GM18951 (cell line): ENCODE measurements around the gene RBCK1.
"Not testable (repeated sequence)": the region's sequence is repeated elsewhere in the genome, so short reads cannot be mapped to it uniquely, and the experiment has no call there.

Source experiments
- POLR2A ChIP-seq: IDR thresholded peaks from 4 replicates; pipeline ENCODE4 v1.6.1; 2011; ENCODE audit warnings: mild to moderate bottlenecking; ENCODE audit not compliant: insufficient read length, insufficient read depth; ENCODE audit errors: extremely low read depth
- in situ Hi-C: fragments of 300-500 bp; cut with MboI; formaldehyde crosslinking; loops from one replicate; pipeline ENCODE4 v1.12.0; 2022; ENCODE audit warnings: low sequenced_read_pairs, mixed read lengths, inconsistent platforms; ENCODE audit not compliant: unreplicated experiment

The RBCK1 gene

GRCh38 chr20:382291-383115 is 25.6 kb upstream of the RBCK1 start:
- in situ Hi-C loops: no loop called here
- TF ChIP-seq POLR2A: no peak

- TF ChIP-seq POLR2A: no peak
- in situ Hi-C loops: no loop called here
Measured at GRCh38 chr20:383889-384288, 24.2 kb upstream of the RBCK1 start.

DNA sequence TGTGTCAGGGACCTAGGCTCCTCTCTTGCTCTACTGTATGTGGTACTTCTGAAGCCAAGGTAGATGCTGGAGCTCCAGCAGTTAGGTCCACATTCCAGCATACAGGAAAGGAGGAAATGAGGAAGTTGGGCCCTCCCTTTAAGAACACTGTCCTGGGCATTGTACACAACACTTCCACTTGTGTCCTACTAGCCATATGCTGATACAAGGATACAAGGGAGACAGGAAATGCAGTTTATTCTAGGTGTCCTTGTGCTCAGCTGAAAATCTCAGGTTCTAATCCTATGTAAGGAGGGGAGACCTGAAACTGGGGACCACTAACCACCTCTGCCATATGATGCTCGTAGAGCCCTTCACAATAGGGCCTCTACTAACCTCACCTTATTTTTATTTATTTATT is 23.4 kb upstream of the RBCK1 start:
- in situ Hi-C loops: no loop called here
- no peak for TF ChIP-seq POLR2A

GRCh38 chr20:385448-385847 is 22.7 kb upstream of the RBCK1 start:
- TF ChIP-seq POLR2A: no peak
- in situ Hi-C loops: no loop called here

DNA sequence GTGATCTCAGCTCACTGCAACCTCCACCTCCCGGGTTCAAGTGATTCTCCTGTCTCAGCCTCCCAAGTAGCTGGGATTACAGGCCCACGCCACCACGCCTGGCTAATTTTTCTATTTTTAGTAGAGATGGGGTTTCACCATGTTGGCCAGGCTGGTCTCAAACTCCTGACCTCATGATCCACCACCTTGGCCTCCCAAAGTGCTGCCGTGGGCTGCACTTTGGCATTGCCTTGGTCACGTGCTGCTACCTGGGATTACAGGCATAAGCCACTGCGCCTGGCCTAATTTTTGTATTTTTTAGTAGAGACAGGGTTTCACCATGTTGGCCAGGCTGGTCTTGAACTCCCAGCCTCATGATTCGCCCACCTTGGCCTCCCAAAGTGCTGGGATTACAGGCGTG is 21.5 kb upstream of the RBCK1 start:
- in situ Hi-C loops: not testable (repeated sequence)

DNA sequence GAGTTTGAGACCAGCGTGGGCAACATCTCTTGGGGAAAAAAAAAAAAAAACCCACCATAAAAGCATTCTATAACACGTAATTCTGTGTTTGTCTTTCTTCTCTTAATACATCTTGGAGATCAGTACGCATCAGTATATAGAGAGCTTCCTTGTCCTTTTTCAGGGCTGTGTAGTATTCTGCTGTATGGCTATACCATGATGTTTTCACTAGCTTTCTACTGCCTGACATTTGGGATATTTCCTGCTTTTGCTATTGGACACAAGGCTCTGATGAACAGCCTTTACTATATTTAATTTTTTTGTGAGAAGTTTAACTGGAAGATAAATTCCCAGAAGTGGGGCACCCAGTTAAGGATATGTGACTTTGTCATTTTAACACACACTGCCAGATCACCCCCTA is 20.6 kb upstream of the RBCK1 start:
- TF ChIP-seq POLR2A: no peak
- in situ Hi-C loops: no loop called here

- in situ Hi-C loops: no loop called here
- TF ChIP-seq POLR2A: no peak
Measured at GRCh38 chr20:388034-388994, 19.8 kb upstream of the RBCK1 start.

DNA sequence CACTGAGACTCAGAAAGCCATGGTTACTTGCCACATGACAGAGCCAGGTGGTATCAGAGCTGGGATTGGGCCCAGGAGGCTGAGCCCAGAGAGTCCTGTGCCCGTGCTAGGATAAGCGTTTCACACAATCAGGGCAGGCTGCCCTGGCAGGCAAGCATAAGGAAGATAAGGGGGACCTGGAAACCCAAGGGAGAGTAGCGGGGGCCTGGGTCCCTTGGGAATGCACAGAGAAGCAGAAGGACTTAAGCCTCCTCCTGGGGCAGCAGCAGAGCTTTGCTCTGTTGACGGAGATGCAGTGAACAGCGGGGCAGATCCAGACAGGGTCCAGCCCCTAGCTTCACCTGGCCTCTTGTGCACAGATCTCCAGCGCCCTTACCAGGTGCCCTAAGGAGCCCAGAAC is 18.9 kb upstream of the RBCK1 start:
- TF ChIP-seq POLR2A: no peak
- in situ Hi-C loops: no loop called here

DNA sequence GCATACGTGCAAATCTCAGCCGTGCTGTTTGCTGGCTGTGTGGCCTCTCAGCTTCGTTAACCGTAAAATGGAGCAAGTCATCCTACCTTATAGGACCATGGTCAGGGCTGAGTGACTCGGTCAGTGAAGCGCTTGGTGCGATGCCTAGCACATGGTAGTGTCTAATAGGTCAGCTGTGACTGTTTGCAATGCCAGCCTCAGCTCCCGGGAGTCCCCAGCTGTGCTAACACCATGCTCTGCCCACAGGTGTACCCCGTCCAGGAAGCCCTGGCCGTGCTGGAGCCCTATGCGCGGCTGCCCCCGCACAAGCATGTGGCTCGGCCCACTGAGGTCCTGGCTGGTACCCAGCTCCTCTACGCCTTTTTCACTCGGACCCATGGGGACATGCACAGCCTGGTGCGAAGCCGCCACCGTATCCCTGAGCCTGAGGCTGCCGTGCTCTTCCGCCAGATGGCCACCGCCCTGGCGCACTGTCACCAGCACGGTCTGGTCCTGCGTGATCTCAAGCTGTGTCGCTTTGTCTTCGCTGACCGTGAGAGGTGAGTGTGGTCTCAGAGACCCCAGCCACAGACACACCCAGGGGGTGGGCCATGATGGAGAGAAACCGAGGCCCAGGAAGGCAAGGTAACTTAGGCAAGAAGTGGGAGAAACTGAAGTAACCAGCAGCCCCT is 16.9 kb upstream of the RBCK1 start:
- in situ Hi-C loops: no loop called here
- TF ChIP-seq POLR2A: no peak

DNA sequence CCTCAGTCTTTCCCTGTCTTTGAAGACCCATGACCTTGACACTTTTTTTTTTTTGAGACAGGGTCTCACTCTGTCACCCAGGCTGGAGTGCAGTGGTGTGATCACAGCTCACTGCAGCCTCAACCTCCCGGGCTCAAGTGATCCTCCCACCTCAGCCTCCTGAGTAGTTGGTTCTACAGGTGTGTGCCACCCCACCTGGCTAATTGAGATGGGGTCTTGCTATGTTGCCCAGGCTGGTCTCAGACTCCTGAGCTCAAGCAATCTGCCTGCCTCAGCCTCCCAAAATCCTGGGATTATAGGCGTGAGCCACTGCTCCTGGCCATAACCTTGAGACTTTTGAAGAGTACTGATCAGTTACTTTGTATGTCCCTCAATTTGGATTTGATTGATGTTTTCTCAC is 14.8 kb upstream of the RBCK1 start:
- in situ Hi-C loops: not testable (repeated sequence)

DNA sequence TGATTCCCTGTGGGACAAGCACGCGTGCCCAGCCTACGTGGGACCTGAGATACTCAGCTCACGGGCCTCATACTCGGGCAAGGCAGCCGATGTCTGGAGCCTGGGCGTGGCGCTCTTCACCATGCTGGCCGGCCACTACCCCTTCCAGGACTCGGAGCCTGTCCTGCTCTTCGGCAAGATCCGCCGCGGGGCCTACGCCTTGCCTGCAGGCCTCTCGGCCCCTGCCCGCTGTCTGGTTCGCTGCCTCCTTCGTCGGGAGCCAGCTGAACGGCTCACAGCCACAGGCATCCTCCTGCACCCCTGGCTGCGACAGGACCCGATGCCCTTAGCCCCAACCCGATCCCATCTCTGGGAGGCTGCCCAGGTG is 11.9 kb upstream of the RBCK1 start:
- TF ChIP-seq POLR2A: no peak
- in situ Hi-C loops: no loop called here

- TF ChIP-seq POLR2A: no peak
- in situ Hi-C loops: no loop called here
Measured at GRCh38 chr20:396619-397431, 11.3 kb upstream of the RBCK1 start.

- no peak for TF ChIP-seq POLR2A
- in situ Hi-C loops: no loop called here
Measured at GRCh38 chr20:397432-398237, 10.5 kb upstream of the RBCK1 start.
